SIG-M5 (cell line): ENCODE results near the gene CCDC69.
"Not testable (repeated sequence)": the region's sequence is repeated elsewhere in the genome, so short reads cannot be mapped to it uniquely, and the experiment has no call there.

Experiments used
- DNase-seq: peaks from one replicate; lab custom pipeline; 2025; lab: John Stamatoyannopoulos, UW

Gene CCDC69

DNA sequence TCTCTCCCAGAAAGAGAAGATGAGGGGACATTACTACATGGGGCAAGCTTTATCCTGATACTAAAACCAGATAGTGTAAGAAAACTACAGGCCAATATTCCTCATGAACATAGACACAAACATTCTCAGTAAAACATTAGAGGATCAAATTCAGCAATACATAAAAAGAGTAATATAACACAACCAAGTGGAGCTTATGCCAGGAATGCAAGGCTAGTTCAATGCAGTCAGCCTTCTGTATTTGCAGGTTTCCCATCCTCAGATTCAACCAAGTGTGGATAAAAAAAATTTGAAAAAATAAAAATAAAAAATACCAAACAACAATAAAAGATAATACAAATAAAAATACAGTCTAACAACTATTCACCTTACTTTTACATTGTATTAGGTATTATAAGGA is 31.3 kb downstream of the CCDC69 start:
- DNase-seq = no peak

DNA sequence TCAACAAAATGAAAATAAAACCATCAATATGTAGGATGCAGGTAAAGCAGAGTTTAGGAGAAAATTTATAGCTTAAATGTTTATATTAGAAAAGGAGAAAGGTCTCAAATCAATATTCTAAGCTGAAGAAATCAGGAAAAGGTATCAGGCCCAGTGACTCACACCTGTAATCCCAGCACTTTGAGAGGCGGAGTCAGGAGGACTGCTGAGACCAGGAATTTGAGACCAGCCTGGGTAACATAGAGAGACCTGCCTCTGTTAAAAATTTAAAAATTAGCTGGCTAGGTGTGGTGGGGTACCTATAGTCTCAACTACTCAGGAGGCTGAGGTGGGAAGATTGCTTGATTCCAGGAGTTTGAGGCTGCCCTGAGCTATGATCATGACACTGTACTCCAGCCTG is 32.2 kb downstream of the CCDC69 start:
- no peak for DNase-seq

- DNase-seq = no peak
Measured at GRCh38 chr5:151189151-151189550, 34.7 kb downstream of the CCDC69 start.

DNA sequence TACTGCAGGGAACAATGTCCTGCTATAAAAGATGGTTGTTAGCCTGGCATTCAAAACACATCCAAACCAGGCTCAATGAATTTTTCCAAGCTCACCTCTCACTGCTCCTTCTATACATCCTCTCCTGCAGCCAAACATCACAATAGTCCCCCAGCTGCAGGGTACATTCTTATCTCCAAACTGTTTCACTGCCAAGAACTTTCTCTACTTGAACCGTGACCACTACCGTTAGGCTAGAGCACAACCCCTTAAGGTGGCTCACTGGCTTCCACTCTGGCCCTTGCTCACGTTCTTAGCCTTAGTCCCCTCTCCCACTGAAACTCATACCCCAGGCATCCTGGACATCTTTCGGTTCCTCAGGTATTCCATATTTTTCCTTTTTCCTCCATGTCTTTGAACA is 37.4 kb downstream of the CCDC69 start:
- DNase-seq = no peak

DNA sequence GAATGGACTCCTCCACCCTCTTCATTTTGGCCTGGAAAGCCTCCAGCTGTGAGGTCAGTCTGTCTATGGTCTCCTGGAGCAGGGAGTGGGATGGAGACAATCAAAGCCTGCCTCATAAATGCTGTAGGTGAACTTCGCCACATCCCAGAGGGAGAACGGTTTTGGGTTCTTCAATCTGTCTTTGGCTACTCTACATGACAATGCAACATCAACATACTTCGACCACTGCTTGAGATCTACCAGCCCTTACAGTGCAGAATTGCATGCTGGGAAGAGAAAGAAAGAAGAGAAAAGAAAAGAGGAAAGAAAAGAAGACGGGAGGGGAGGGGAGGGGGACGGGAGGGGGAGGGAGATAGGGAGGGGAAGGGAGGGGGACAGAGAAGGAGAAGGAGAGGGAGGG is 37.8 kb downstream of the CCDC69 start:
- DNase-seq = no peak

GRCh38 chr5:151184316-151185042 is 39.4 kb downstream of the CCDC69 start:
- DNase-seq = no peak

DNA sequence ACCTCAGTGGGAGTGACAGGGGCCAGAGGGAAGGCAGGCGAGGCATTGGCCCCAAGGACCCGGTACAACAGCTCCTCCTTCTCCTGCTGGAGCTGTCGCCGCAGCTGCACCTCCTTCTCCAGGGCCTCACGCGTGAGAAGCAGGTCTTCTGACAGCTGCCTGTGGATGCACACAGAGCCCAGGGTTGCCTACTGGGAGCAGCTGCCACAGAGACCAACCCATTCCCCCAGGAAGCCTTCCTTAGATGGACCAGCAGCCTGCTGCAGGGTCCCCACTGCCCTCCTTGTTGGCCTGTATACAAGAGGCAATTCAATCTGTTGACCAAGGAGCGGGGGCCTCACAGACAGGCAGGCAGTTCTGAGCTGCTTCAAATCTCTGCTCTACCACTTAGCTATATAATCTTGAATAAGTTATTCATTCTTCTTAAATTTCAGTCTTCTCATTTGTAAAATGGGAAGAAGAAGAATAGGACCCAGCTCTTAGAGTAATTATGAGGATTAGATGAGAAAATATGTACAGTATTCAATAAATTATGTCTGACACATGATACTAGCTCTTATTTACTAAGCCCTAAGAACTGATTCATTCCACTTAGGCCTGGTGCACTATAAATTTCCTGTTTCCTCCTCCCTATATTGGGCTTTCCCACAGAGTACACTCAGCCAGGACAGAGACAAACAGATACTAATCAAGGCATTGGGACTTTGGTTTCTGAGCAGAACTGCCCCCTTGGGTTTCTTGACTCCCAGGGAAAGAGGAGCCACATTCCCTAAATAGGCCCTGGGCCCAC is 40.2 kb downstream of the CCDC69 start:
- no peak for DNase-seq

DNA sequence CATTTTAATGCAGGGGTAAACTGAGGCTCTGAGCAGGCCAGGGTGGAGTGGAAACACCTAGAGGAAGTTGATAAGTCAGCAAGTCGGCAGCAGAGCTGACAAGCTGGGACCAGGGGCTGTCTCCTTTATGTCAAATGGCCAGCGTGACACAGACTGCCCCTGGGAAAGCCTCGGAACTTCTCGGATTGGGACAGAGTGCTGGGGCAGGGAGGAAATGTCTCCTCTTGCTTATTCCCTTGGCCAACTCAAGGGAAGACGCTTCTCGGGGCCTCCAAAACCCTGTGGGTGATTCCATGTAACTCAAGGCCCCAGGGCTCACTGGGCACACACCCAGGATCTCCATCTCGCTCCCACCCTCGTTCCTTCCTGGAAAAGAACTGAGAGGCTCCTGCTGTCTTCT is 40.9 kb downstream of the CCDC69 start:
- no peak for DNase-seq

DNA sequence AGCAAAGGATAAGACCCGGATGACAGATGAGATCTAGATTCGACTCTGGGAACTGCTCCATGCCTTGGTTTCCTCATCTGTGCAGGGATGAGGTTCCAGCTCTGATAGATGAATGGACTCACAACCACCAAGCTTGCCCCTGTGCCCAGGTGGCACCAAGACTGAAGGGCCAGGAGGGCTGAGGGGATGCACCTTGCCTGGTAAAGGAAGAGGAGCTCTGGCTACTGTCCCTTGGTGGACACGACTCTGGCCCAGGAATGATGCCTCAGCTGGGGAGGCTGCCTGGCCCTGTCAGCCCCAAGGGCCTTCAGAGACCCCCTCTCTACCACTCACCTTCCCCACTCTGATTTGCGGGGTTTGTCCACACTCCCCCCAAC is 41.4 kb downstream of the CCDC69 start:
- no peak for DNase-seq

DNA sequence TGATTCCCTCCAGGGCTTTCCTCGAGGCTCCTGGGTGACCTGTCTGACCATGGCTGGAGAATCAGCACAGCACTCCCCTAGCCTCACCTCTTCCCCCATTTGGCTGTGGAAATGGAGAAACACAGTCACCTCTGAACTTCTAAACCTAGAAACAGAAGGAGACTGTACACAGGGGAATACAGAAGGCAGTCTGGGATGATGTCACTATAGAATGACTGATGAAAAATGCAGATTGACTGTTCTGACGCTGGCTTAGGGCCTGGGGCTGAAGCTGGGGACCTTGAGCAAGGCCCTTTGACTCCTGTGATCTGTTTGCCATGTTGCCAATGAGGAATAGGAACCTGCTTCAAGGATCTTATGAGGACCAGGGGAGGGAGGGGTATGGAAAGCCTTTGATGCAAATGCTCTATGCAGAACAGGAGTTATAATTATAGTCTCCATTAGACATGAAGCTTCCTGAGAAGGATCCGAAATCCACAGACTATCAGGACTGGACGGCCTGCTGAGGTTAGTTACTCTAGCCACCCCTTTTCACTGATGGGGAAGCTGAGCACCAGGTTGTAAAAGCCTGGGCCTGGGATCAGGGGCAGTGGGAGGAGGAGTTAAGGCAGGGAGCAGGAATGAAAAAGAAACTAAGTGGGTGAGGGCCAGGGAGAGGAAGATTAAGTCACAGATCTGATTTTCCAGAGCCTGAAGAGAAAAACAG is 41.9 kb downstream of the CCDC69 start:
- DNase-seq = no peak

DNA sequence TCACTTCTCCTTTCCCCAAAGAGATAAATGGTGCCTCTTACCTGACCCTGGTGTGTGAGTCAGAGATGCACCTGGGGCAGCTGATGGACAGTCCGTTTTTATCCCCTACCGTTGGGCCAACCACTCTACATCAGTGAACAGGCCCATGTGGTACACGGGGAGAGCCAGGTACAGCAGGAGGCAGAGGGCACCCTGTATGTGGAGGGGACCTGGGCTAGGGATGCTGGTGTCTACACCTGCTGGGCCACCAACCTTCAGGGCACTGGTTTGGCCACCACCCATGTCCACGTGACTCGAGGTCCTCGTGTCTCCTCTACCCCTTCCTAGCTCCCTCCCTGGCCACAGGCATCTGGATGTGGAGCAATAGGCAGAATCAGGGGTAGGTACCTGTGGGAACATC is 43.6 kb downstream of the CCDC69 start:
- no peak for DNase-seq

GRCh38 chr5:151179489-151179840 is 44.4 kb downstream of the CCDC69 start:
- DNase-seq = no peak

DNA sequence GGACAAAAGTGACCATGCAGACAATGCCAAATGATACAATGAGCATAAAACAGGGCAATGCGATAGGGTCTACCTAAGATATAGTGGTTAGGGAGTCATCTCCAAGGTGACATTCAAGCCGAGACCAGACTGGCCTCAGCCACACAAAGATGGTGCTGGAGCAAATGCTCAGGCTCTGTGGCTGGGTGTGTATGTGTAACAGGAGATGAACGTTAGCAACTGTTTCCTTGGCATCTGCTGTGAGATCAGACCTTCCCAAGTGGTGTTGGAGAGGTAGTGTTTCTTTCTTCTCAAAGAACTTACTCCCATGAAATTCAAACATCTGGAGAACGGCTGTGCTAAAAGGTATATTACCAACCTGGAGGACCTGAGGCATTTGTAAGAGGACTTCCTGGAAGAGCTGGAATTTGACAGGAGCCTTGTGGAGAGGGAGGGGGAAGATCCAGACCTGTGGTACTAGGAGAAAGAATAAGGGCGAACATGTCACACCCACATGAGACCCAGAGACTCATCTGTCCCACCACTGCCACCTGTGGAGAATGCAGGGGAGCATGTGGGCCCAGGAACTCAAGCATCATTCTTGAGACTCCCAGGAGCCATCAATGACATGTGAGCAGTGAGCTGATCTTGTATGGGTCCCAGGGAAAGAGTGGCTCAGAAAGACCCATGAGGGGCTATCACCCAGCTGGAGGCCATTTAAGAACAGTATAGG is 45.0 kb downstream of the CCDC69 start:
- DNase-seq = no peak

GRCh38 chr5:151178372-151178771 is 45.5 kb downstream of the CCDC69 start:
- no peak for DNase-seq

DNA sequence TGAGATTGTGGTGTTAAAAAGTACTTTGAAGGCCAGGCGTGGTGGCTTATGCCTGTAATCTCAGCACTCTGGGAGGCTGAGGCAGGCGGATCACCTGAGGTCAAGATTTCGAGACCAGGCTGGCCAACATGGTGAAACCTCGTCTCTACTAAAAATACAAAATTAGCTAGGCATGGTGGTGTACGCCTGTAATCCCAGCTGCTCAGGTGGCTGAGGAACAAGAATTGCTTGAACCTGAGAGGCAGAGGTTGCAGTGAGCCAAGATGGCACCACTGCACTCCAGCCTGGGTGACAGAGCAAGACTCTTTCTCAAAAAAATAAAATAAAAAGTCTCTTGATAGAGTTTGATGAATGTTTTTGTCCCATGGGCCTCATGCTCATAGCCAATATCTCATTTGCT is 47.6 kb downstream of the CCDC69 start:
- not testable (repeated sequence) for DNase-seq

DNA sequence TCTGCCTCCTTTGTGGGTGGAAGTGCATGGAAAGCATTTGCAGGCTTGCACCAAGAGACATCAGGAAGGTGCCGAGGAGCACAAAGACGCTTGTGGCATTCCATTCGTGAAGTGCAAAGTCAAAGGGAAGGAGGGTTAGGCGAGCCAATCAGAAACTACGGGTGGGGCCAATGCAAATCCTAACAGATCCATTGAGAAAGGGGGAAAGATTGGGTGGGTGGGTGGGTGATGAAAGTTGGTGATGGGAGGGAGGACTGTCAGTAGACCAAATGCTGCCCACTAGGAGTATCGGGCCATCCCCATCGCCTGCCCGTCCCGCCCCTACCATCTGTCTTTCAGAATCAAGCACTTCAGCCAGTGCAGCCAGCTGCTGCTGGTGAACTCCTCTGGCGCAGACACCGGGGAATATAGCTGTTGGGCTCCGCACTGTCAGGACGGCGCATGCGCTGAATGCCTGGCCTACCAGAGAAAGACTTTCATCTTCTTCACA is 49.2 kb downstream of the CCDC69 start:
- no peak for DNase-seq

- no peak for DNase-seq
Measured at GRCh38 chr5:151173711-151174611, 49.9 kb downstream of the CCDC69 start.

DNA sequence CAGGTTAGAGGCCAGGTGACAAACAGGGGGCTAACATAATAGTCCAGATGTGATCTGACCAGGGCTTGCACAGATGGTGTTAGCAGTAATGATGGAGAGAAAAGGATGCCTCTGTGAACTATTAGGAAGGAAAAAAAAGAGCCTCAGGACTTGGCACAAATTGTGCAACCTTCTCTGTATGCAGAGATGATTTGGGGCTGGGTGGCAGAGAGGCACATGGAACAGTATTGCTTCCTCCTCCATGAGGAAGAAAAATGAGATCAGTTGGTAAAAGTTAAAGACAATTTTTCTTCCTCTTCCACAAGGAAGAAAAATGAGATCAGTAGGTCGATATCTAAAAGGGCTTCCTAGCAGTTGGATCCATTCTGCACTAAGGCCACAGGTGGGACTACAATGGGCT is 52.4 kb downstream of the CCDC69 start:
- no peak for DNase-seq

DNA sequence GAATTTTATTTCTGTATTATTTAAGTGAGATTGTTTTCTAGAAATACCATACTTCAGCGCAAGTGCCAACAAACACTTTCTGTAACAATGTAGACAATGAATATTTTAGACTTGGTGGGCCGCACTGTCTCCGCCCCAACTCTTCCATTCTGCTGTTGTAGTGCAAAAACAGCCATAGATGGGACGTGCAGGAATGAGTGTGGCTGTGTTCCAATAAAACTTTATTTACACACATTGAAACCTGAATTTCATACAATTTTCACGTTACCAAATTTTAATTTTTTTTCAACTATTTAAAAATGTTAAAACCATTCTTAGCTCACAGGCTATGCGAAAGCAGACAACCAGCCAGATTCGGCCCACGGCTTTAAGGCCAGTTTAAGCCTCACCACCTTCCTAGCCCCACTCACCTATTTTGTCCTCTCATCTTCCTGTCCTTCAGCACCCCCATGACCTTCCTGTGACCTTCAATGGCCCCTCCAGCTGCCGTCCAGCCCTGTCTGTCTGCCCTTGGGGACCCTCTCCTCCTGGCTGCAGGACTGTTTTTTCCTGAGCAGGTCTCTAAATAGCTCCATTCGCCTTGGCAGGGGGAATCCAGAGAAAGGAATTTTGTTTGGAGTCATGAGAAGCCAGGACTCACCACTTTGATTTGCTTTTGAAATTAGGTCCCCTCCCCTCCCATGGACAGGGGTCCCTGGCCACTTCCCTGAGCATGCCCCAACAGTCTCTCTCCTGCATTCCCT is 55.1 kb downstream of the CCDC69 start:
- no peak for DNase-seq

DNA sequence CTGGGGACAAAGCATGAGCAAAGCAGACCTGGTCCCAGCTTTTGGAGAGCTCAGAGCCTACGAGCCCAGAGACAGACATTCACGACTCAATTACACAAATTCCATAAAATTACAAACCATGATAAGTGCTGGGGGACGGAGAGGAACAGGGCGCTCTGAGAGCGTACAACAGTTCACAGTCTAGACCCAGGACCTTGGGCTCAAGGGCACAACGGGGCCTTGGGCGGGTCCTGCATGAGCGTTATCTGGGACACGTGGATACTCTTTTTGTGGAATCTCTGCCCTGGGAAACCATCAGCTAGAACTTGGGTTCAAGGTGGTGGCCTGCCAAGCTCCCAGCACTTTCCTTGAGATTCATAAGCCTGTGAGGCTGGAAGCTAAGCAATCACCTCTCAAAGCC is 56.9 kb downstream of the CCDC69 start:
- no peak for DNase-seq
